Stimulated activated CD4-positive, alpha-beta T cell treated with anti-CD3 and anti-CD28 coated beads, Interleukin-2, amount 100 ng/mL, for 4 hours (primary cell): ENCODE measurements around the gene SIPA1L3.
"Not testable (repeated sequence)": the region's sequence is repeated elsewhere in the genome, so short reads cannot be mapped to it uniquely, and the experiment has no call there.

Source experiments
- DNase-seq: peaks from one replicate; pipeline ENCODE4 v3.0.0-alpha.2; 2020; ENCODE audit warnings: low read depth

SIPA1L3 gene

DNA sequence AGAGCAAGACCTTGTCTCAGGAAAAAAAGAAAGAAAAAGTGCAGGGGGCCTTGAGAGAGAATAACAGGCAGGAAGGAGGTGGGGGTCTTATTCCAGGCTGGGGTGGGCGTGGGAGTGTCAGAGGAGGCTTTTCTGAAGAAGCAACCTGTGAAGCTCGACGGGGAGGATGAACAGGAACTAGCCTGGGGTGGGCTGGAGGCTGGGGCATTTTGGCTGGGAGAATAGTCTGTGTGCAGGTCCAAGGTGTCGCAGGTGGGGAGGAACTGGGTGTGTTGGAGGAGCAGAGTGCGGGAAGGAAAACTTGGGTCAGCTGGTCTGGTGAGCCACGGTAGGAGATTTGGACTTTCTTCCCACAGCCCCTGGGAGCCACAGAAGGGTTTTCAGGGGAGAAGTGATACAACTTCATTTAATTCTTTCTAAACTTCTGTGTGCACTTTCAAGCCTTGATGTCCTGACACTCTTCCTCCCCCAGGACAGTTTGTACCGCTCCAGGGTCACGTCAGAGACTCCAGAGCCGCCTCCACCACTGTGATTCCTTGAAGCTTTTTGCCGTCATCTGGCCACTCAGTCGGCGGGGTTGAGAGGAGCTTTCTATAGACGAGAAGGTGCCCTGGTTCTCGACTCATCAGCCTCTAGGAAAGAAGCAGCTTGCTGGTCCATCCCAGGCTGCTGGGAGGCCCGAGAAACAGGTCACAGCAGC is 138.7 kb downstream of the SIPA1L3 start:
- no peak for DNase-seq

DNA sequence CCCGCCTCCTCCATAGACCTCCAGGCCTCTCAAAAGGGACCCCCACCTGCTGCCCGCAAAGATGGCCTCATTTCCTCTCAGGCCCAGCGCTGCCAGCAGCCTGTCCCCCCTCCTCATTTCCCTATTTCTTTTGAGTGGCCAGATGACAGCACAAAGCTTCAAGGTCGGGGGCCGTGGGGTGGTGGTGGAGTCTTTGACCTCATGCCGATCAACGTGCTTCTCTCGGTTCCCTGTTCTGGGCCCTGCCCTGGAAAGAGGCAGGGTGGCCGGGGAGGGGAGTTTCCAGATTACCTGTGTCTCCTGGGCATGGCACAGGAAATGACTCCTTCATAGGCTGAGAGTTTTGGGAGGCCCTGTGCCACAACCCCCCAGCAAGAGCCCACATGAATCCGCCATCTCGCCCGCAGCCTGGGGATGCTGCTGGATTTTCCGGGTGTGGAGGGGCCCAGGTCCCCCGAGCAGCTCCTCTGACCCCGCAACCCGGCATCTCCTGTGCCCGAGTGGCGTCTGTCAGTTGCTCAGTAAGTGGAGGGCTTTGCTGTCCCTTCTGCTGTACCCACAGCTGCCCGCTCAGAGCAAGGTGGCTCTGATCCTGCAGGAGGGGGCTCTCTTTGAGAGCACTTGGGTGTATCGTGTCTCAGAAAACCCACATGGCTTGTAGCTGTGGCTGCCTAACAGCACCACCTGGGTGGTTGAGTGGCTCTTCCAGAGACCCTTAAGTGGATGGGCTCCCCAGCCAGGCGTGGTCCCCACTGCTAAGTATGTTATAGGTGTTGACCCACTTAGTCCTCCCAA is 139.4 kb downstream of the SIPA1L3 start:
- no peak for DNase-seq

DNA sequence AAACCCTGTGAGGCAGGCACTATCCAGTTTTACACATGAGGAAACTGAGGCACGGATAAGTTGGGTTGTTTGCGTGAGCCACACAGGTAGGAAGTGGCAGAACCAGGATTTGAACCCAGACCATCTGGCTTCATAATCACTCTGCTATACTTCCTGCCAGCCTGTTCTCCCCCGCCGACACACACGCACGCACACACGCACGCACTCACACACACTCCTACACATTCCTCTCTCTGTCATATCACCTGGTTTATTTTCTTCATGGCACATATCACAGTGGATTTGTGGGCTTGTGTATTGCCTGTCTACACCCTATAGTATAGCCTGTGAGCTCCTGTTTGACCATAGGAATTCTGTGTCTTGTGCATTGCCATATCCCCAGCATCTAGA is 140.0 kb downstream of the SIPA1L3 start:
- peak; percentile 32 for DNase-seq

DNA sequence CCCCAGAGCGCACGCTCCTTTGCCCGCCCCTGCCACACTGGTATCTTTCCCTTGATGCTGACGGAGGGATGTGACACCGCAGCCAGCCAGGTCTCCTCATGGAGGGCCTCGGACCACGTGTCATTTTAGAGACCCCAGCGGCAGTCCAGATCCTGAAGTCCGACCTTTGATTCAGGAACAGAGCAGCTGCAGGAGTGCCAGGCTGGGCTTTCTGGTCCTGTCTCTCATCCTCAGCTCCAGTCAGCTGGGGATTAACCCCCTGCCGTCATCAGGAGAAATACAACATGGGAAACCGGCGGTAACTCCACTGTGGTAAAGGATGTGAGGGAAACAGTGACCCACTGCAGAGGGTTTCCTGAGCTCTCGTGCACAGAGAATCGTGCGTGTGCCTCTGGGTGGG is 140.6 kb downstream of the SIPA1L3 start:
- no peak for DNase-seq

DNA sequence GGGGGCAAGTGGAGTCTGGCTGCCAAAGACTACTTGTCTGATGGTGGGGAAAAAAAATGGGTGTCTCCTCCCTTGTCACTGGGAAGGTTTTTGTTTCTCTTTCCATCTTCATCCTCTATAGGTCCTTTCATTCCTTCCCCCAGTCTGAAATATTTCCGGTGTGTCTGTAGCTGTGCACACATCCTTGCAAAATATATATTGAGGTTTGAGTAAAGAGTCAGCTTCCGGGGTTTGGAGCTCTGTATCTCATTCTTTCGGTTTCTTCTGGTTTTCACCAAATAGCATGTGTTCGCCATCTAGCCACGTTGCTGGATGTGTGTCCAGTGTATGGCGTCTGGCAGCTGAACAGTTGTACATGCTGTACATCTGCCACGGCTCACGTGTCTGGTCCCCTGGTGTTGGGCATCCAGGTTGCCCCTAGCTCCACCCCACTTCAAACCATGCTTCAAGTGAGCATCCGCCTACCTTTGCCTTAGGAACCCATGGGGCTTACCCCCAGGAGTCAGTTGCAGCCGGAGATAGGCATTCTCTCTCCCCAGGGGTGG is 142.2 kb downstream of the SIPA1L3 start:
- DNase-seq: peak; percentile 47

DNA sequence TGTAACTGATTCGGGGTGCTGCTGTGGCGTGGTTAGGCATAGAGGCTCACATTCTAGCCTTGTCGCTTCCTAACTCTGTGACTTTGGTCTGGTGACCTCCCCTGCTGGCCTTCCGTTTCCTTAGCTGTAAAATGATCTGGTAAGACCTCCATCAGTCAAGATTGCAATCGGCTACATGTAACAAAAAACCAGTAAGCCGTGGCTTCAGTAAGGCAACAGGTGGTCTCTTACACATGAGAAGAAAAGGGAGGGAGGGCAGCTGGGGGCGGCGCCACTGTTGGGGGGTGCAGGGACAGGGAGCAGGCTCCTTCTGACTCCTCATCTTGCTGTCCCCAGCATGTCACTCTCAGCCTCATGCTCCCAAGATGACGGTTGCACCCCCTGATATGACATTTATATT is 148.0 kb downstream of the SIPA1L3 start:
- no peak for DNase-seq

DNA sequence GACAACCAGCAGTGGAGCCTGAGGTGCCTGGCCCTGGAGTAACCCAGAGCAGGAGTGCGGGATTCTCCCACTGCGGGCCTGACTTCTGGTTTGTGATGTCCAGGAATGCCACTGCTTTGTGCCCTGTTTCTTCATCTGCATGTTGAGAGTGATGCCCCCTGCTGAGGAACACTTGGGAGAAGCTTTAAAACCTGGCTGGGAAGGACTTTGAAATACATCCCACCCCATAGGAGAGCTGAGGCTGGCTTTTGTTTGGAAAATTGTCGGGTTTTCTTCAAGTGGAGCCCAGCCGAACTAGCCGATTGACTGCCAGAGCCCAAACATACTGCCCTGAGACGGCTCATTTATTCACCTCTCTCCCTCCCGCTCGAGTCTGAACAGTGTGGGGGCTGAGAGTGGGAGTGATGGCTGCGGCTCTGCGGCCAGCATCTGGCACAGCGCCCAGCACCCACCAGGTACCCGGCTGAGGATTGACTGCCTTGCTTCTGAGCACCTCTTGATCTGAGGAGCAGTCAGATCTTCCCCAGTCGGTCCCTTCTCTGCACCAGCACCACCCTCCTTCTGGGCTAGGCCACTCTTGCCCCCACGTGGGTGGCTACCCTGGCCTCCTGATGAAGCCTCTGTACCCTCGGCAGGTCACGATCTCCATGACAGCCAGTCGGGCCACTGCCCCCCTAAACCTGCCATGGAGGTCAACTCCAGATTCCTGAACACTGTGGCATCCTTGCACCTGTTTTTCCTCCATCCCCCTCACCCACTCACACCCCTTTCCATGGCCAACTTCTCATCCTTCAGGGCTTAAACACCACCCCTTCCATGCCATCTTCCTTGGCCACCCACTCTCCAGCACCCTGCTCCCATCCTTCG is 148.9 kb downstream of the SIPA1L3 start:
- no peak for DNase-seq

DNA sequence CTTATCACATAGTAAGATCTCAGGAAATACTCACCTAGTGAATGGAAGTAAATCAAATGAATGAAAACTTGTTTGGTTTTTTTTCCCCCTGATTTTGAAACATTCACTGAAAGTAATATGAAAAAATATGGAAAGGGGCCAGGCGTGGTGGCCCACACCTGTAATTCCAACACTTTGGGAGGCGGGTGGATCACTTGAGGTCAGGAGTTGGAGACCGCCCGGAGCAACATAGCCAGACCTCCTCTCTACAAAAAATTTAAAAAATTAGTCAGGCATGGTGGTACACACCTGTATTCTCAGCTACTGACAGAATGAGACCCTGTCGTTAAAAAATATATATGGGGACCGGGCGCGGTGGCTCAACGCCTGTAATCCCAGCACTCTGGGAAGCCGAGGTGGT is 149.6 kb downstream of the SIPA1L3 start:
- DNase-seq: no peak

DNA sequence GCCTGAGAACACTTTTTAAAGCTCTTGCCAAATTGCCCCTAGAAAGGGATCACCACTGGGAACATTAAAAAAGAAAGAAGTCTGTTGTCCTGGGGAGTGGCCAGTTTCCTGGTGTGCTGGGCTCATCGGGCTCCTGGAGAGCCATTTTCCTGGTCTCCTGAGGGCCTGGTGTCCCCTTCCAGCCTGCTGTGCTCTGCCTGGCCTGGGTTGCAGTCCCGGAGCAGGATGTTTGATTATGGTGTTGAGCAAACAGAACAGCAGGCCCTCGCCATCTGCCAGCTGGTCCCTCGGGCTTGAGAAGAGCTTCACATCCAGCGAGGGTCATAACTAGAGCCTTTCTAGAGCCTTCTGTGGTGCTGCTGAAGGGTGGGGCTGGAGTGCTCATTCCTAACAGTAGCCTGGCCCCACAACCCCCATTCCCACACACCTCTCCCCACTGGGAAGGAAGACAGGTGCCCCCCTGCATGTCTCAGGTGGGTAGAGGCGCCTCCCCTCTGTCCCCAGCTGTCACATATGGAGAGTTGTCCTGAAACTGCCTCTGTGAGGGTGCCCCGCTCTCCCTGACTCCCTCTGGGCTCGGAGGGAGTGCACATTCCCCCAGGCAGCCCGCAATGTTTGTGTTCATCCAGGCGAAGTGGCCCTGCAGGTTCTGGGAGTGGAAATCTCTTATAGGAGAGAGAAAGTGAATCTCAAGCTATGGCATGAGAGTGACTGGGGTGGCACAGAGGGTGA is 151.1 kb downstream of the SIPA1L3 start:
- DNase-seq: no peak

DNA sequence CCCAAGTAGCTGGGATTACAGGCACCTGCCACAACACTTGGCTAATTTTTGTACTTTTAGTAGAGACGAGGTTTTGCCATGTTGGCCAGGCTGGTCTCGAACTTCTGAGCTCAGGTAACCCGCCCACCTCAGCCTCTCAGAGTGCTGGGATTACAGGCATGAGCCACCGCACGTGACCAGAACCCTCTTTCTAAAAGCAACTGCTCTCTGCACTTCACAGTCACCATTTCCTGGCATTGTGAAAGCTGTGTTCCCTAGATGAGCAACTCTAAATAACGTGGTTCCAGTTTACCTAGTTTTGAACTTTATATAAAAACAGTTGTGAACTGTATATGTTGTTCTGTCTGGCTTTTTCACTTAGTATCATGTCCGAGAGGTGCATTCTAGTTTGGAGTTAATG is 152.9 kb downstream of the SIPA1L3 start:
- DNase-seq: no peak

DNA sequence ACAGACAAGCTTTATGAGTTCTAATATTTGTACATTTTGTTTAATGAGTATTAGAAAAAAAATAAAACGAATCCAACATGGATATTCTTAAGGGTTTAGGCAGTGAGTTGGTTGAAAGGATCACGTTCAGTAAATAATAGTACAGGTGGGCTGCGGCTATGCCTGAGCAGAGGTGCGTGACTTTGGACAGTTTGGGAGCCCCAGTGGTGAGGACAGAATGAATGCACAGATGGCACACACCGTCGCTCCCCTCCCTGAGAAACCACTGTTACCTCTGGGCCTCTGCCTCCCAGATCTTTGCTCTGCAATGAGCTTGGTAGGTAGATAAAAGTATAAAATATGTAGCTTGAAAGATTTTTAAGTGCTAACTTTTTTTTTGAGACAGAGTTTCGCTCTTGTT is 153.3 kb downstream of the SIPA1L3 start:
- DNase-seq: no peak

DNA sequence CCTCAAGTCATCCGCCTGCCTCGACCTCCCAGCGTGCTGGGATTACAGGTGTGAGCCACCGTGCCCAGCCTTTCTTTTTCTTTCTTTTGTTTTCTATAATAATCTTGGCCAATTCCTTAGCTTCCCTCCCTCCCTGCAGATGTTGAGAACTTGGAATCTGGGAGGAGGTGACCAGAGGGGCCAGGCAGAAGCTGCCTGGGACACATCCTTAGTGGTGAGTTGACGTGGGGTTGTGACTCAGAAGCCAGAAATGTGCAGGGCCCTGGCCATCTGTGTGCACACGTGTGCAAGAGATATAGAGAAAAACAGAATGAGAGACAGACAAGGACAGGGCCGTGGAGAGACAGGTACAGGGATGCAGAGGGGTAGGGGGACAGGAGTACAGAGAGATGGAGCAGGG is 154.3 kb downstream of the SIPA1L3 start:
- DNase-seq: no peak

DNA sequence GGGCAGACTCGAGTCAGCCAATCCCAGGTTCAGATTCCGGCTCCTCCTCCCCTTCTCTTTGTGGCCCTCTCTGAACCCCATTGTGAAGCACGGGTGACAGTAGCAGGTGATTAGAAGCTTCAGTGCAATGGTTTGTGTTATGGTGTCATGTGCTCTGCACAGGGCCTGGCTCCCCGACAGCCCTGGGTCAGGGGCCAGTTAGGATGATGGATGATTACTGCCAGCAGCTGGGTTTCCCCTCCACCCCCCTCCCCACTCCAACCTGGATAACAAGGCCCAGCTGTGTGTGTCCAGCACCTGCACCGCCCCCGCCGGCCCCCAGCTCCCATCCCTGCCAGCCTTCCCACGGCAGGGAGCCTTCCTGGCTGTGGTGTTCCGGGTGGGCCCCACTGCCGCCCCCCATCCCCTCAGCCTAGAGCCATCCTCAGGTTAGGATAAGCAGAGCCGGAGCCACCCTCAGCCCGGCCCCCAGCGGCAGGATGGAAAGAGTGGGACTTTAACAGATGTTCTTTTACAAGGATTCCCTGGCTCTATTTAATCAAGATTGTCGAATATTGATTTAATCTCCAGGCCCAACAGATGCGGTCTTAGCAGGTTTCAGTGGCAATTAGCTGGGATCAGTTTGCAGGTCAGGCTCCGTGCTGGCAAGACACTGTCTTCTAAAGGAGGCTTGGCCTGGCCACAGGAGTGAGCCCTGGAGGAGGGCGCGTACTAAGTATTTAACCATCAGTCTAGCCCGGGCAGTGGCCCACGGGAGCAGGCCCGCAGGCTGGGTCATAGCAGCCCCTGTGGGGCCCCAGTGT is 156.2 kb downstream of the SIPA1L3 start:
- DNase-seq: no peak

DNA sequence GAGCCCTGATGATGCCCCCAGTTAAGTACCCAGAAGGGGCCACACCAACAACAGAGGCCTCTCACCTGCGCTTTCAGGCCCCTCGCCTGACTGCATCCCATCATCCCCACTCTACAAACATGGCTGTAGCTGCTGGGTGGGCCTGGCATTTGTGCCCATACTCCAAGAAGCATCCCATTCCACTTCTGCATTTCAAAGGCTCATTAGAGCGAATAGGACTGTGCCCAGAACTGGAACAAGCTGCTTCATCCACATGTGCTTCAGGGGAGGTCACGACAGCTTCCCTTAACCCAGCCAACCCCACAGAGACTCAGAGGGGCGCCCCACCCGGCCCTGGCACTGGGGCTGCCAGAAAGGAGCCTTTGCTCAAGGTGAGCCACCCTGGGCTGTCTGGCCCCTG is 156.9 kb downstream of the SIPA1L3 start:
- DNase-seq: no peak

DNA sequence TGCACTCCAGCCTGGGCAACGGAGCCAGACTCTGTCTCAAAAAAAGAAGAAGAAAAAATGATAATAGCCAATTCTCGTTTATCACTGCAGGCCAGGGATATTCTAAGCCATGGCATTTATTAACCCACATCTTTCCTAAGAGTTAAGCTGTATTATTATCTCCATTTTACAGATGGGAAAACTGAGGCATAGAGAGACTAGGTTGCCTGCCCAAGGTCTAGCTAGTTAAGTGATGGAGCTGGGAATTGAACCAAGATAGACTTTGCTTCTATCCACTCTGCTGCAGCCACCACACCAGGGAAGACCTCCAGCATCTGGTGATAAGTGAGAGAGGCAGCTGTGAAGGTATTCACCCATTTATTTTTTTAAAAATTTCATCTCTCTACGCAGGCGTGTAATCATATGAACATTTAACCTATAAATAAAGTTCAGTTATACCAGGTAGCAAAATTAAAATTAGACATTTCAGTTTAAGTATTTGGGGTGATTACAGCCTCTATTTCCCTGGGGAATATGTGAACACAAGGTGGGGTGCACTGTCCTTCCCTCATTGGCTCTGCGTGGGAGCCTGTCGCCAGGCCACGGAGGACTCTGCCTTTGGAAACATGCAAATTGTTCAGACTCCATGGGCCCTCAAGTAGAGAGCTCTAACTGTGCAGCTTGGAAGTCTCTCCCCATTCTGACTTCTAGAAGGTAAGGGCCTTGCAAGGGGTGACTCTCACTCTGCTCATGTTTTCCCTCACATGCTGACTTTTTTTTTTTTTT is 157.8 kb downstream of the SIPA1L3 start:
- no peak for DNase-seq

DNA sequence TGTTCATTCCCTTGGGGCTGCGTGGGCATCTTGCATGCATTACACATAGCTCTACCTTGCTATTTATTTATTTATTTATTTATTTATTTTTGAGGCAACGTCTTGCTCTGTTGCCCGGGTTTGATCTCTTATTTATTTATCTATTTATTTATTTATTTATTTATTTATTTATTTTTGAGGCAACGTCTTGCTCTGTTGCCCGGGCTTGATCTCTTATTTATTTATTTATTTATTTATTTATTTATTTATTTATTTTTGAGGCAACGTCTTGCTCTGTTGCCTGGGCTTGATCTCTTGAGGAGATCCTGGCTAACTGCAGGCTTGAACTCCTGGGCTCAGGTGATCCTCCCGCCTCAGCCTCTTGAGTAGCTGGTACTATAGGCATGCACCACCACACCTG is 158.8 kb downstream of the SIPA1L3 start:
- not testable (repeated sequence) for DNase-seq

DNA sequence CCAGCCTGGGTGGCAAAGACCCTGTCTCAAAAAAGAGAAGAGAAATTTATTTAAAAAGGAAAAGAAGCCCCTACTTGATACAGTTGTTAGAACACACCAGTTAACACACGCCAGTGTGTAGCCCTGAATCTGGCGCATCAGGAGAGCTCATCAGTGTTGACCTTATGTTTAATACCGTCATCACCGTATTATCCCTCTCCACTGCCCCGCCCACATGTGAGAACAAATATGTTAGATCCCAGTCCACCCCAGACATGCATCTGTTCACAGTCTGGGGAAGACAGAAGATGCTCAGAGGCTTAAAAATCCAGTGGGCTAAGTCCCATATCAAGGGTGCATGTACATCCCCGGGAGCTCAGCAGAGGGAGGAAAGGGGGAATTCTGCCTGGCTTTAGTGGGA is 161.8 kb downstream of the SIPA1L3 start:
- DNase-seq: no peak

DNA sequence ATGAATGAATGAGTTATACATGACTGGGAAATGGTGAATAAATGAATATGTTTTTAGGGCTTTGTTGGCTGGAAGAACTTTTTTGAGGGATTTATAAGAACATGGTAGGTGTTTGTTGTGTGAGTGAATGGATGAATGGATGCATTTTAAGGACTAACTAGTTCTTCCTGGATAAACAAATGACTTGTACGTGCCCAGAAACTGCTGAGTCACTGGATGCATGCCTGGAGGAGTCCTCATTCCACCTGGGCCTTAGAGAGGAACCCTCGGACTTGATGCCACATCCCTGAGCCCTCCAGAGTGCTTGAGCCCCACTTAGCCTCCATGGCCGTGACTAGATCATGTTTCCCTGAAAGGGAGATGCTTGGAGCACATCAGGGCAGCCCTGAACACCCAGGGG is 163.6 kb downstream of the SIPA1L3 start:
- DNase-seq: no peak

DNA sequence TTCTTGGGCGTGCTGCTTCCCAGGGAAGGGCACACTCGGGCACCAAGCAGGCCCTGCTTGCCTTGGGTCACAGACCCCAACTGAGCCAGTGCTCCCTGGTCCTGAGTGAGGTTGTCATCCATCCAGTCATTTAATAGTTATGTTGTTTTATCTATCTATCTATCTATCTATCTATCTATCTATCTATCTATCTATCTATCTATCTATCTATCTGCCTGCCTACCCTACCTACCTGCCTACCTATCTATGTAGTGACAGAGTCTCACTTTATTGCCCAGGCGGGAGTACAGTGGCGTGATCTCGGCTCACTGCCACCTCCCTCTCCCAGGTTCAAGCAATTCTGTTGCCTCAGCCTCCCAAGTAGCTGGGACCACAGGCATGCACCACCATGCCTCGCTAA is 164.0 kb downstream of the SIPA1L3 start:
- DNase-seq: not testable (repeated sequence)

DNA sequence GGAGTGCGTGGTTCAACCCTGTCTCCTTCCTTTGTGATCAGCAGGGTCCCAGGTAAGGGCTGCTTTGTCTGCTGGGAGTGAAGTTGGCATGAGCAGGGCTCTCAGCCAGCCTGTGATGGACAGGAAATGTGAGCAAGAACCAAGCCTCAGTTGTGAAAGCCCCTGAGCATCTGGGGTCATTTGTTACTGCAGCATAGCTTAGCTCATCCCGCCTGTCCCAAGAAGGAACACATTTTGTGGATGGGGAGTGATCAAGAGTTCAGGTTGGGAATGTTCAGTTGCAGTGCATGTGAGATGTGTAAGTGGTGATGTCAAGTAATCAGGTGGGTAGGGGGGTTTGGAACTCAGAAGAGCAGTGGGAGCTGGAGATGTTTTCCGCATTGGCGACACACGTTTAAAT is 164.6 kb downstream of the SIPA1L3 start:
- no peak for DNase-seq
